MCF 10A (cell line): ENCODE results near the gene SCAMP2. TPM values are rescaled to one million over a fixed set of nuclear protein-coding genes. Genes with fewer than 3 reads are reported as not detected.

ENCODE experiments used
- BruUV-seq: library from RNA; stranded (reverse); fragments of 400-500 nt; replicated peaks from 2 replicates; lab custom pipeline; 2021; lab: Mats Ljungman, UMichigan
- CTCF ChIA-PET: fragments of 300-600 bp; sonication (Branson Sonifier 250); formaldehyde crosslinking; extraction: SDS; loops from one replicate; lab custom pipeline; 2021; ENCODE audit warnings: antibody characterized with exemption, inconsistent platforms; lab: Yijun Ruan, JAX
- POLR2A ChIA-PET: fragments of 300-600, 350-650 bp; sonication (Branson Sonifier 250); formaldehyde crosslinking; extraction: SDS; loops from one replicate; lab custom pipeline; 2020; ENCODE audit warnings: antibody characterized with exemption, inconsistent platforms; lab: Yijun Ruan, JAX
- DNase-seq: peaks from one replicate; pipeline ENCODE4 v3.0.0-alpha.2; 2018; ENCODE audit not compliant: unreplicated experiment
- H3K27ac Mint-ChIP-seq: one replicate; pipeline ENCODE4 v1.8.0; 2022; ENCODE audit warnings: mild to moderate bottlenecking, low read depth, mixed read lengths; ENCODE audit not compliant: unreplicated experiment
- H3K27me3 Mint-ChIP-seq: one replicate; pipeline ENCODE4 v1.8.0; 2022; ENCODE audit warnings: mixed read lengths; ENCODE audit not compliant: insufficient read depth, unreplicated experiment
- H3K36me3 Mint-ChIP-seq: one replicate; pipeline ENCODE4 v1.8.0; 2022; ENCODE audit warnings: mild to moderate bottlenecking, moderate library complexity, mixed read lengths; ENCODE audit not compliant: insufficient read depth, unreplicated experiment
- H3K4me1 Mint-ChIP-seq: one replicate; pipeline ENCODE4 v1.8.0; 2022; ENCODE audit warnings: mixed read lengths; ENCODE audit not compliant: insufficient read depth, unreplicated experiment
- H3K4me3 Mint-ChIP-seq: one replicate; pipeline ENCODE4 v1.8.0; 2022; ENCODE audit warnings: mild to moderate bottlenecking, moderate library complexity, mixed read lengths; ENCODE audit not compliant: unreplicated experiment
- H3K9me3 Mint-ChIP-seq: one replicate; pipeline ENCODE4 v1.8.0; 2022; ENCODE audit warnings: mixed read lengths; ENCODE audit not compliant: unreplicated experiment
- intact Hi-C: fragments of 100-400 bp; cut with micrococcal nuclease; formaldehyde crosslinking; loops from 2 replicates; pipeline ENCODE4 v1.14.1; 2022
- total RNA-seq: library from RNA; stranded (reverse); gene quantifications from 2 replicates; pipeline ENCODE4 v1.2.3, GENCODE V29; 2022
- TF ChIP-seq, protein P1 (sequence below): fragments of 200-600 bp; IDR thresholded peaks from one replicate; pipeline ENCODE4 v1.8.0; 2022; ENCODE audit warnings: antibody characterized with exemption, mild to moderate bottlenecking; ENCODE audit not compliant: unreplicated experiment

The SCAMP2 gene
- total RNA-seq, 1 experiment from 2014 or later, result 64.4 TPM

DNA sequence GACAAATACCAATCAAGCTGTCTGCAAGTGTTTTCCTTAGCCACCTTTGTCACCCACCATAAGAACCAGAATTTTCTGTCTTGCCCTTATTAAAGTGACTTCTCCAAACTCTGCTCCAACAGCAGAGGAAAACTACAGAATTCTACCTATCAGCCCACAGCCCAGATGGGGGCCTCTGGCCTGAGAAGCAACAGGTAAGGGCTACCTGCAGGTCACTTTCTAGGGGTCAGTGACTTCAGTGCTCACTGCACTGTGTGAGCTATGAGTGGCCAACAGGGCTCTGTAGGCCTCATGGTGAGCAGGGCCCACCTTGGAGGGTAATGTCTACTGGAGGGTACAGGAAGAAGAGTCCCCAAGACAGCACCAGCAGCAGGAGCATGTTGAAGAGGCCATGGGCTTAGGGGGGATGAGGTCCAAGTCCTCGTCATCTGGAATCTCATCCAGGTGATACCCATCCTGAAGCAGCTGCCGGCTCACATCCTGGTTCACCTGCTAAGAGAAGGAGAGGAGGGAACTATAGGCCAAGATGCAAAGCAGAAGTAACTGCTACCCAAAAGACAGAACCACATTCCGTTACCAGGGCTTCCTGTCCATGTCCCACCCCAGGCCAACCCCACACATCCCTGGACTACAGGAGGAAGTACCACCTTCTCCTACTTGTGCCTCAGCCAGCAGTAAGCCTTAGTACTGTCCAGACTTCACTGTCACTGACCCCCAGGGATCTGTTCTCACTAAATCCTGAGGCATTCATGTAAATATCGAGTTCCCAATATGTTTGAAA, 29.3 kb upstream of the SCAMP2 start:
- no peak for DNase-seq
- ChIA-PET CTCF (interaction anchor here (0.5 to 3.0 kb wide), 45 partner anchors 9 to 530 kb away, joined by 3 to 38 read pairs (median 5); partner anchors contain the start of genes CSK, MPI, PPCDC and SCAMP2), POLR2A (interaction anchor here (1.0 to 3.9 kb wide), 10 partner anchors 9 to 129 kb away, joined by 3 to 23 read pairs (median 4); partner anchors contain the start of genes COX5A and ULK3)
- Mint-ChIP-seq H3K36me3 (peaks cover 64% of the 10 kb centered on the region), H3K4me3 (no peak overlapping the region), H3K27me3 (no peaks in the 10 kb centered on the region), H3K4me1 (peaks cover 15% of the 10 kb centered on the region), H3K27ac (peak overlapping the region; percentile 39), H3K9me3 (no peaks in the 10 kb centered on the region)
- intact Hi-C loops, result no loop called here
- no TSS peak for BruUV-seq
- TF ChIP-seq, protein P1, sequence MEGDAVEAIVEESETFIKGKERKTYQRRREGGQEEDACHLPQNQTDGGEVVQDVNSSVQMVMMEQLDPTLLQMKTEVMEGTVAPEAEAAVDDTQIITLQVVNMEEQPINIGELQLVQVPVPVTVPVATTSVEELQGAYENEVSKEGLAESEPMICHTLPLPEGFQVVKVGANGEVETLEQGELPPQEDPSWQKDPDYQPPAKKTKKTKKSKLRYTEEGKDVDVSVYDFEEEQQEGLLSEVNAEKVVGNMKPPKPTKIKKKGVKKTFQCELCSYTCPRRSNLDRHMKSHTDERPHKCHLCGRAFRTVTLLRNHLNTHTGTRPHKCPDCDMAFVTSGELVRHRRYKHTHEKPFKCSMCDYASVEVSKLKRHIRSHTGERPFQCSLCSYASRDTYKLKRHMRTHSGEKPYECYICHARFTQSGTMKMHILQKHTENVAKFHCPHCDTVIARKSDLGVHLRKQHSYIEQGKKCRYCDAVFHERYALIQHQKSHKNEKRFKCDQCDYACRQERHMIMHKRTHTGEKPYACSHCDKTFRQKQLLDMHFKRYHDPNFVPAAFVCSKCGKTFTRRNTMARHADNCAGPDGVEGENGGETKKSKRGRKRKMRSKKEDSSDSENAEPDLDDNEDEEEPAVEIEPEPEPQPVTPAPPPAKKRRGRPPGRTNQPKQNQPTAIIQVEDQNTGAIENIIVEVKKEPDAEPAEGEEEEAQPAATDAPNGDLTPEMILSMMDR, result no peak

DNA sequence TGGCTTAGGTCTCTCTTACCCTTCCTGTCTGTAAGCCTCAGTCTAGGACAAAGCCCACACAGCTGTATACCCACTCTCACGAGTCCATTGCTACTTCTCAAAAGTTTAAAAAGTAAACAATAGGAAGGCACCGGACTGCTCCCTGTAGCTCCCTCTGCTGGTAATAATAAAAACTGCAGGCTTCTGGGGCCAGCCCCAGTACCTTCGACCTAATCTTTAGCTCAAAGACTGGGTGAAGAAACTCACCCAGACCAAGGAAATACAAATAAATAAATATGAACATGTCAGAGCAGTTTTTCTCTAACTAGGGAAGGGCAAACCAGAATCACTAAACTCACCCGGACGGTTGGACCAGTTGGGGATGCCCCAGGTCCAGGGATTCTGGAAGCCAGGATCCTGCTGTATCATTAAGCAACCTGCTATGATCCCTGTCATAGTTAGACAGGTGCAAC, 28.5 kb upstream of the SCAMP2 start:
- Mint-ChIP-seq H3K27ac (no peak overlapping the region), H3K4me1 (peaks cover 15% of the 10 kb centered on the region), H3K9me3 (no peaks in the 10 kb centered on the region), H3K27me3 (no peaks in the 10 kb centered on the region), H3K36me3 (peaks cover 64% of the 10 kb centered on the region), H3K4me3 (no peak overlapping the region)
- BruUV-seq, result no TSS peak
- TF ChIP-seq, protein P1, result peak; percentile 75
- intact Hi-C loops, result loop anchor here (1.0 to 2.0 kb wide), 3 partner anchors 59 to 130 kb away; partner anchors contain the start of gene ULK3
- DNase-seq, result peak; percentile 65
- ChIA-PET POLR2A (interaction anchor here (0.8 to 3.9 kb wide), 11 partner anchors 9 to 433 kb away, joined by 3 to 23 read pairs (median 4); partner anchors contain the start of gene ULK3), CTCF (interaction anchor here (0.5 to 3.0 kb wide), 49 partner anchors 8 to 529 kb away, joined by 3 to 38 read pairs (median 5); partner anchors contain the start of genes CSK, MPI, PPCDC and RPP25)

DNA sequence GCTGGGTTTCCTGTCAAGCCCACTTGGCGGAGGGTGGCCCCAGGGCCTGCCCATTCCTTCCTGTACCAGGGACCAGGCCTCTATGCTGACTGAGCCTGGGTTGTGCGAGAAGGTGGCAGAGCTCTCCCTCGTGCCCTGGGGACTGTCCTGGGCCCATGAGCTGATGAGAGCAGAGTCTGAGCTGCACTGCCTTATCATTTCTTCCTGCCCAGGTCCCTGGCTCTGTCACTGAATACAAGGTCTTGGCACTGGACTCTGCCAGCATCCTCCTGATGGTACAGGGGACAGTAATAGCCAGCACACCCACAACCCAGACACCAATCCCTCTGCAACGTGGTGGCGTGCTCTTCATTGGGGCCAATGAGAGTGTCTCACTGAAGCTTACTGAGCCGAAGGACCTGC, 24.1 kb upstream of the SCAMP2 start:
- no peaks in the 10 kb centered on the region for H3K27me3 Mint-ChIP-seq
- no peak overlapping the region for H3K27ac Mint-ChIP-seq
- peaks cover 11% of the 10 kb centered on the region for H3K4me1 Mint-ChIP-seq
- no peaks in the 10 kb centered on the region for H3K9me3 Mint-ChIP-seq
- POLR2A ChIA-PET, result interaction anchor here (0.6 to 1.8 kb wide), 4 partner anchors 9 to 1027 kb away, joined by 3 to 12 read pairs (median 4); partner anchors contain the start of gene FAM219B
- no peak overlapping the region for H3K4me3 Mint-ChIP-seq
- no peak for DNase-seq
- CTCF ChIA-PET, result interaction anchor here (1.2 to 3.4 kb wide), 3 partner anchors 9 to 127 kb away, joined by 4 to 16 read pairs (median 5); partner anchors contain the start of gene FAM219B
- intact Hi-C loops, result no loop called here
- TF ChIP-seq, protein P1, result no peak
- peaks cover 46% of the 10 kb centered on the region for H3K36me3 Mint-ChIP-seq
- no TSS peak for BruUV-seq

DNA sequence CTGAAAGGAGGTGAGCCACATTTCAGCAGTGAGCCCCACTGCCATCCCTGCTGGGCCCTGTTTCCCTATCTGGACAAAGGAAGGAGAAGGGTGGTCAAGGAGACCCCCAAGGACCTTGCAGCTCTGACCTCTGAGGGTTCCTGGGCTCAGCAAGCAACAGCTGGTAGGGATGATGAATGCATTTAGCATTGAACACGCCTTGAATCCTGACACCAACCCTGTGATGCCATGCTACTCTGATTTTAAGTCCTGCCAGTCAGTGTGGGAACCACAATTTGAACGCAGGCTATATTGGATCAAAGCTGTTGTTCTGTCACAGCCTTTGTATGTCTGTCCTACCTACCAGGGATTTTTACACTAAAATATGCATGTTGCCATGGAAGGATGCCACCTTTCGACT, 23.2 kb upstream of the SCAMP2 start:
- Mint-ChIP-seq H3K4me1 (peaks cover 11% of the 10 kb centered on the region), H3K4me3 (no peak overlapping the region)
- no peak for DNase-seq

More for the DNA sequence above, 23.2 kb upstream of the SCAMP2 start:
- CTCF ChIA-PET, result interaction anchor here (0.9 to 3.4 kb wide), 3 partner anchors 53 to 126 kb away, joined by 3 to 16 read pairs (median 4); partner anchors contain the start of gene ULK3
- Mint-ChIP-seq H3K9me3 (no peaks in the 10 kb centered on the region), H3K27ac (no peak overlapping the region), H3K36me3 (peaks cover 38% of the 10 kb centered on the region), H3K27me3 (no peaks in the 10 kb centered on the region)
- no TSS peak for BruUV-seq
- POLR2A ChIA-PET, result interaction anchor here (0.7 to 1.2 kb wide), 3 partner anchors 10 to 54 kb away, joined by 3 to 8 read pairs (median 5); partner anchors contain the start of genes FAM219B and SCAMP2
- TF ChIP-seq, protein P1, result no peak
- intact Hi-C loops, result no loop called here
